GM21723 (cell line): Measurements from ENCODE around the gene ATP6V0A4.

Experiments used
- ATAC-seq: cut with Tn5 transposase; IDR thresholded peaks from one replicate; pipeline ENCODE4 v1.9.1; 2021; ENCODE audit warnings: mild to moderate bottlenecking, moderate library complexity; ENCODE audit not compliant: unreplicated experiment

The ATP6V0A4 gene

GRCh38 chr7:138663725-138664710 lies 134.0 kb downstream of the ATP6V0A4 start:
- ATAC-seq, result no peak

- ATAC-seq, result no peak
Measured at GRCh38 chr7:138662991-138663320, 135.0 kb downstream of the ATP6V0A4 start.

DNA sequence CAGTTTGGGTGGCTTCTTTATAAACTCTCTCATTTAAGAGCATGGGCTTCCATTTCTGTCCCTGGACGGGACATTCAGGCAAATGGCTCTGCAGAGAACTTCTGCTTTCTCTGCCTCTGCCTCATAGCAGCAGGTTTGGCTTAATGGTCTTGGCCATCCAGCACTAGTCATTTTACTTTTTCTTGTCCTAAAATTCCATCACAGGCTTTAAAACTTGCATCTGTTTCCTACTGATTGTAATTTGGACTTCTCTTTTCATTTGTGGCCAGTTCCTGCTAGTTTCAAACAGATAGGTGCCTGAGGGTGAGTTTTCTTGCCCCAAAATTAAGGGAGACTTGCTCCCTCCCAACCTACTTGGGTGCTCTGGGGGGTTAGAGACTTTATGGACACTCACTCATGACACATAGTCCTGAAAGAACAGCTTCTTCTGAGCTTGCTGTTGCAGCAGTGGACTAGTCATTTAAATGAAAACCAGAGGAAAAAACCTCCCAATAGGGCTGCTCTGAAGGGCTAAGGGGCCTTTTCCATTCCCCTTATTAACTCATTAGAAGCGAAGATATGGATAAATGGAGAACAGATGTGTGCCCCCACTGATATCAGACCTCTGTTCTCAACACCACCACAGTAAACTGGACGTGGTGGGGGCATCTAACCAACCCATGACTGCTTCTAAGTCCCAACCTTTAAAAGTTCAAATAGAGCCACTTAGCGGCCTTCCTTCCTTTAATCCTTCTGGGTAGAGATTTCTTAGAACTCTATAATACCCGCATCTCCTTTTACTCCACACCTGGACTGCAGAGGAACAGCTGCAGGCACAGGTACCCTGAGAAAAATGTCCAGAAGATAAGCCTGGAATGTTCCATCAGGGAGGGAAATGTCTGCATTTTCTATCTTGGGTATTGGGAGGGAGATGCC lies 135.7 kb downstream of the ATP6V0A4 start:
- ATAC-seq, result no peak

DNA sequence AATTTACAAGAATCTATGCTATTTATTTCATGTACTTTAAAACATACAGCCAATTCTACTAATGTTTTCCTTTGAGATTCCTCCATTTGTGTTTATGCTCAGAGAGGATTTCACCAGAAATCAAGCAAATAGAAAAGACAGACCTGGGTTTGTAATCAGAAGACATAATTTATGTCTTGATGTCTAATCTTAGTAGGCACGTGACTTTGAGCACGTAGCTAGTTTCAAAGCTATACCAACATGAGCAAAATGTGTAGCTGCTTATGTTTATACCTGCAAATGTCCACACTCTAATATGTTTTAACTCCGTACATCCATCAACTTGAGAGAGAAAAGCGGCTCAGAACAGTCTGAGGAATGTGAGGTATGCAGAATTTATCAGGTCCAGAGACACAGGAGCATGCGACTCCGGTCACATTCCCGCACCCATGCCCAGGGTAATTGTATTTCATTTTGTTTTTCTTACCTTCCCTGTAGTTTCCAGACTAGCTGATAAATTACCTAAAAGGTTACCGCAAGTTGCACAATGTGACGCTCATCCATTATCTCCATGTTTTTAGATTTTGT lies 136.8 kb downstream of the ATP6V0A4 start:
- ATAC-seq, result no peak

DNA sequence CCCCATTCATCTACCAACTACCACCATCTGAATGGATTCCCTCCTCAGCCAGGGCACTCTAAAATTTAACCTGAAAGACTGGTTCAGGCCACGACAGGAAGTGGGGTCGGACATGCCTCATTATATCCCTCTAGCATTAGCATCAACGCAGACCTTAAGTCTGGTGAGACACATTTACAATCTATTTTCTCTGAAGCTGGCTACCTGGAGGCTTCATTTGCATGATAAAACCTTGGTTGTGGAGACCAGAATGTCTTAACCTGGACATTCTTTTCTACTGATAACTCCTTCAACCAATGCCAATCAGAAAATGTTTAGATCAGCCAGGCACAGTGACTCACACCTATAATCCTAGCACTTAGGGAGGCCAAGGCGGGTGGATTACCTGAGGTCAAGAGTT lies 139.1 kb downstream of the ATP6V0A4 start:
- no peak for ATAC-seq

- no peak for ATAC-seq
Measured at GRCh38 chr7:138657854-138658386, 140.1 kb downstream of the ATP6V0A4 start.

DNA sequence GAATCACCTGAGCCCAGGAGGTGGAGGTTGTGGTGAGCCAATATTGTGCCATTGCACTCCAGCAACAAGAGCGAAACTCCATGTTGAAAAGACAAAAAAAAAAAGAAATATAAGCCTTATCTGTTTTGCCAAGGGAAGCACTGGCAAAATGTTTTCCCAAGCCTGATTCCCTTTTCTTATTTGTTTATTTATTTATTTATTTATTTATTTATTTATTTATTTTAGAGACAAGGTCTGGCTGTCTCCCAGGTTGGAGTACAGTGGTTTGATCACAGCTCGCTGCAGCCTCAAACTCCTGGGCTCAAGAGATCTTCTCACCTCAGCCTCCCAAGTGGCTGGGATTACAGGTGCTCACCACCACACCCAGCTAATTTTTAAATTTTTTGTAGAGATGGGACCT lies 141.0 kb downstream of the ATP6V0A4 start:
- no peak for ATAC-seq
